ENCODE results near the gene TLE2.
"Not testable (repeated sequence)": the region's sequence is repeated elsewhere in the genome, so short reads cannot be mapped to it uniquely, and the experiment has no call there.

TLE2 gene

GRCh38 chr19:2992958-2993357 lies 36.1 kb downstream of the TLE2 start:
- H3K9me2 ChIP-seq (replicated peaks; ENCODE audit: insufficient read depth, low read length), result no peaks in the 10 kb centered on the region
- H3K27me3 ChIP-seq (replicated peaks; ENCODE audit: insufficient read depth, low read length), result peaks cover 81% of the 10 kb centered on the region
- no peak overlapping the region for H3K4me2 ChIP-seq (ENCODE audit: low read depth, low read length)
- H3K79me2 ChIP-seq (ENCODE audit: low read length), result no peaks in the 10 kb centered on the region
- H3K4me3 ChIP-seq (ENCODE audit: low read length), result no peak overlapping the region
- no peak overlapping the region for H2AFZ ChIP-seq (ENCODE audit: low read length)
- no peak overlapping the region for H3K27ac ChIP-seq (ENCODE audit: low read length)
- H3K36me3 ChIP-seq (replicated peaks; ENCODE audit: insufficient read depth, low read length), result no peaks in the 10 kb centered on the region
- no peaks in the 10 kb centered on the region for H4K20me1 ChIP-seq (ENCODE audit: insufficient read depth, low read length)
- no peak overlapping the region for H3K9ac ChIP-seq (ENCODE audit: low read length)
- DNase-seq, result no peak
- TF ChIP-seq EZH2phosphoT487 (IDR thresholded peaks at IDR 0.05; ENCODE audit: low read length) (no peak), EZH2 (optimal IDR thresholded peaks at IDR 0.05; ENCODE audit: low read depth, low read length) (no peak), CTCF (IDR thresholded peaks at IDR 0.05; ENCODE audit: low read length) (no peak)
- no peaks in the 10 kb centered on the region for H3K9me3 ChIP-seq (replicated peaks; ENCODE audit: insufficient read depth, low read length)
- no peaks in the 10 kb centered on the region for H3F3A ChIP-seq (ENCODE audit: insufficient read depth, low read length)
- no peaks in the 10 kb centered on the region for H3K4me1 ChIP-seq (ENCODE audit: low read length)

GRCh38 chr19:2992333-2992732 lies 36.7 kb downstream of the TLE2 start:
- H3F3A ChIP-seq (ENCODE audit: insufficient read depth, low read length); H3K9me2 ChIP-seq (replicated peaks; ENCODE audit: insufficient read depth, low read length); H3K36me3 ChIP-seq (replicated peaks; ENCODE audit: insufficient read depth, low read length); H2AFZ ChIP-seq (ENCODE audit: low read length); H3K4me2 ChIP-seq (ENCODE audit: low read depth, low read length); H4K20me1 ChIP-seq (ENCODE audit: insufficient read depth, low read length); H3K9me3 ChIP-seq (replicated peaks; ENCODE audit: insufficient read depth, low read length); H3K4me3 ChIP-seq (ENCODE audit: low read length); H3K27ac ChIP-seq (ENCODE audit: low read length); H3K9ac ChIP-seq (ENCODE audit: low read length); H3K4me1 ChIP-seq (ENCODE audit: low read length); DNase-seq; H3K79me2 ChIP-seq (ENCODE audit: low read length): not testable (repeated sequence)
- peaks cover 82% of the 10 kb centered on the region for H3K27me3 ChIP-seq (replicated peaks; ENCODE audit: insufficient read depth, low read length)

GRCh38 chr19:2989236-2989946 lies 39.7 kb downstream of the TLE2 start:
- Histone ChIP-seq H3K4me2 (ENCODE audit: low read depth, low read length) (no peak overlapping the region), H3F3A (ENCODE audit: insufficient read depth, low read length) (no peaks in the 10 kb centered on the region), H2AFZ (ENCODE audit: low read length) (no peak overlapping the region), H3K79me2 (ENCODE audit: low read length) (no peaks in the 10 kb centered on the region), H3K27me3 (replicated peaks; ENCODE audit: insufficient read depth, low read length) (peaks cover 73% of the 10 kb centered on the region), H3K4me1 (ENCODE audit: low read length) (no peaks in the 10 kb centered on the region), H3K9me2 (replicated peaks; ENCODE audit: insufficient read depth, low read length) (no peaks in the 10 kb centered on the region), H3K9ac (ENCODE audit: low read length) (no peak overlapping the region), H3K4me3 (ENCODE audit: low read length) (no peak overlapping the region), H4K20me1 (ENCODE audit: insufficient read depth, low read length) (no peaks in the 10 kb centered on the region), H3K27ac (ENCODE audit: low read length) (no peak overlapping the region), H3K36me3 (replicated peaks; ENCODE audit: insufficient read depth, low read length) (no peaks in the 10 kb centered on the region), H3K9me3 (replicated peaks; ENCODE audit: insufficient read depth, low read length) (no peaks in the 10 kb centered on the region)
- TF ChIP-seq EZH2 (optimal IDR thresholded peaks at IDR 0.05; ENCODE audit: low read depth, low read length) (no peak), CTCF (IDR thresholded peaks at IDR 0.05; ENCODE audit: low read length) (no peak)
- DNase-seq, result no peak

- H3K27ac ChIP-seq (ENCODE audit: low read length), result no peak overlapping the region
- no peaks in the 10 kb centered on the region for H3F3A ChIP-seq (ENCODE audit: insufficient read depth, low read length)
- no peak overlapping the region for H3K4me2 ChIP-seq (ENCODE audit: low read depth, low read length)
- H3K9me2 ChIP-seq (replicated peaks; ENCODE audit: insufficient read depth, low read length), result no peaks in the 10 kb centered on the region
- no peaks in the 10 kb centered on the region for H4K20me1 ChIP-seq (ENCODE audit: insufficient read depth, low read length)
- H3K36me3 ChIP-seq (replicated peaks; ENCODE audit: insufficient read depth, low read length), result no peaks in the 10 kb centered on the region
- no peaks in the 10 kb centered on the region for H3K4me1 ChIP-seq (ENCODE audit: low read length)
- no peaks in the 10 kb centered on the region for H3K79me2 ChIP-seq (ENCODE audit: low read length)
- no peaks in the 10 kb centered on the region for H3K9me3 ChIP-seq (replicated peaks; ENCODE audit: insufficient read depth, low read length)
- H3K9ac ChIP-seq (ENCODE audit: low read length), result no peak overlapping the region
- no peak for DNase-seq
- H2AFZ ChIP-seq (ENCODE audit: low read length), result no peak overlapping the region
- TF ChIP-seq CTCF (IDR thresholded peaks at IDR 0.05; ENCODE audit: low read length), result no peak
- TF ChIP-seq EZH2 (optimal IDR thresholded peaks at IDR 0.05; ENCODE audit: low read depth, low read length), result no peak
- TF ChIP-seq EZH2phosphoT487 (IDR thresholded peaks at IDR 0.05; ENCODE audit: low read length), result no peak
- H3K27me3 ChIP-seq (replicated peaks; ENCODE audit: insufficient read depth, low read length), result peaks cover 75% of the 10 kb centered on the region
- no peak overlapping the region for H3K4me3 ChIP-seq (ENCODE audit: low read length)
Observed at GRCh38 chr19:2988568-2988967, 40.5 kb downstream of the TLE2 start.
